Liver (tissue), 3 donors: Measurements from ENCODE around the gene ABCC1.

ENCODE experiments used
- TAF1 ChIP-seq: conservative IDR thresholded peaks from 2 replicates; pipeline ENCODE4 v1.6.1; 2016; ENCODE audit warnings: antibody characterized with exemption, mild to moderate bottlenecking
- TF ChIP-seq, protein P1 (sequence below): fragments of 150-350 bp; IDR thresholded peaks from 2 replicates; pipeline ENCODE4 v1.5.1; 2017; ENCODE audit warnings: improper control_type of control experiment, low read depth, low read length; ENCODE audit not compliant: missing input control
- TF ChIP-seq, protein P2 (sequence below): IDR thresholded peaks from 2 replicates; pipeline ENCODE4 v1.6.1; 2016; ENCODE audit warnings: antibody characterized with exemption
- TF ChIP-seq, protein P3 (sequence below): IDR thresholded peaks from 2 replicates; pipeline ENCODE4 v1.6.1; 2016; ENCODE audit warnings: antibody characterized with exemption, mild to moderate bottlenecking
- donor health status: healthy.
- donor health status: healthy.

DNA sequence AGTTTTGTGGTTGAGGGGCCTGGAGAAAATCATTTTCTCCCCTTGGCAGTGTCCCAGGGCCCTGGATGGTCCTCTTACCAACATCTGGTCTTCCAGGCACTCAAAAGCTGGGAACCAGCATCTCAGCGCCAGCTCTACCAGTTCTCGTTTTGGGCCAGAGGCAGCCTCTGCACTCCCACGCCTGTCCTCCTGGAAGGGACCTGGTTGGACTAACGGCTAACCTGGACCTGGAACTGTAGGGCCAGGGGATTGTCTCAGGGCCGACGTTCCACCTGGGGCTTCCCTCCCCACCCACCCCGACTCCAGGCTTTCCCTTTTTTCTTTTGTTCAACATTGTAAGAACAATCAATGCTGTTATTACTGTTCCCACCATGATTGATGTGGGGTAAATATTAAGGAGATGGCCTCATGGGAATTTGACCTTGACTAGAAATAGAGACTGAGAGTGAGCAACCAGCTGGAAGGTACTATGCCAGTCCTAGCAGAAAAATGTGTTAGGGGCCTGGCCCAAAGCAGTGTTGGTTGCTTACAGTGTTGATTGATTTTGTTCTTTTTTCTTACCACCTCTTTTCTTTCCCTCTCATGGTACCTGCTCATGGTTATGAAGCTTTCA, 192.5 kb downstream of the ABCC1 start:
- no peak for TF ChIP-seq TAF1
- TF ChIP-seq, protein P1, sequence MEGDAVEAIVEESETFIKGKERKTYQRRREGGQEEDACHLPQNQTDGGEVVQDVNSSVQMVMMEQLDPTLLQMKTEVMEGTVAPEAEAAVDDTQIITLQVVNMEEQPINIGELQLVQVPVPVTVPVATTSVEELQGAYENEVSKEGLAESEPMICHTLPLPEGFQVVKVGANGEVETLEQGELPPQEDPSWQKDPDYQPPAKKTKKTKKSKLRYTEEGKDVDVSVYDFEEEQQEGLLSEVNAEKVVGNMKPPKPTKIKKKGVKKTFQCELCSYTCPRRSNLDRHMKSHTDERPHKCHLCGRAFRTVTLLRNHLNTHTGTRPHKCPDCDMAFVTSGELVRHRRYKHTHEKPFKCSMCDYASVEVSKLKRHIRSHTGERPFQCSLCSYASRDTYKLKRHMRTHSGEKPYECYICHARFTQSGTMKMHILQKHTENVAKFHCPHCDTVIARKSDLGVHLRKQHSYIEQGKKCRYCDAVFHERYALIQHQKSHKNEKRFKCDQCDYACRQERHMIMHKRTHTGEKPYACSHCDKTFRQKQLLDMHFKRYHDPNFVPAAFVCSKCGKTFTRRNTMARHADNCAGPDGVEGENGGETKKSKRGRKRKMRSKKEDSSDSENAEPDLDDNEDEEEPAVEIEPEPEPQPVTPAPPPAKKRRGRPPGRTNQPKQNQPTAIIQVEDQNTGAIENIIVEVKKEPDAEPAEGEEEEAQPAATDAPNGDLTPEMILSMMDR: no peak
- TF ChIP-seq, protein P2, sequence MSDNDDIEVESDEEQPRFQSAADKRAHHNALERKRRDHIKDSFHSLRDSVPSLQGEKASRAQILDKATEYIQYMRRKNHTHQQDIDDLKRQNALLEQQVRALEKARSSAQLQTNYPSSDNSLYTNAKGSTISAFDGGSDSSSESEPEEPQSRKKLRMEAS: no peak
- TF ChIP-seq, protein P3, sequence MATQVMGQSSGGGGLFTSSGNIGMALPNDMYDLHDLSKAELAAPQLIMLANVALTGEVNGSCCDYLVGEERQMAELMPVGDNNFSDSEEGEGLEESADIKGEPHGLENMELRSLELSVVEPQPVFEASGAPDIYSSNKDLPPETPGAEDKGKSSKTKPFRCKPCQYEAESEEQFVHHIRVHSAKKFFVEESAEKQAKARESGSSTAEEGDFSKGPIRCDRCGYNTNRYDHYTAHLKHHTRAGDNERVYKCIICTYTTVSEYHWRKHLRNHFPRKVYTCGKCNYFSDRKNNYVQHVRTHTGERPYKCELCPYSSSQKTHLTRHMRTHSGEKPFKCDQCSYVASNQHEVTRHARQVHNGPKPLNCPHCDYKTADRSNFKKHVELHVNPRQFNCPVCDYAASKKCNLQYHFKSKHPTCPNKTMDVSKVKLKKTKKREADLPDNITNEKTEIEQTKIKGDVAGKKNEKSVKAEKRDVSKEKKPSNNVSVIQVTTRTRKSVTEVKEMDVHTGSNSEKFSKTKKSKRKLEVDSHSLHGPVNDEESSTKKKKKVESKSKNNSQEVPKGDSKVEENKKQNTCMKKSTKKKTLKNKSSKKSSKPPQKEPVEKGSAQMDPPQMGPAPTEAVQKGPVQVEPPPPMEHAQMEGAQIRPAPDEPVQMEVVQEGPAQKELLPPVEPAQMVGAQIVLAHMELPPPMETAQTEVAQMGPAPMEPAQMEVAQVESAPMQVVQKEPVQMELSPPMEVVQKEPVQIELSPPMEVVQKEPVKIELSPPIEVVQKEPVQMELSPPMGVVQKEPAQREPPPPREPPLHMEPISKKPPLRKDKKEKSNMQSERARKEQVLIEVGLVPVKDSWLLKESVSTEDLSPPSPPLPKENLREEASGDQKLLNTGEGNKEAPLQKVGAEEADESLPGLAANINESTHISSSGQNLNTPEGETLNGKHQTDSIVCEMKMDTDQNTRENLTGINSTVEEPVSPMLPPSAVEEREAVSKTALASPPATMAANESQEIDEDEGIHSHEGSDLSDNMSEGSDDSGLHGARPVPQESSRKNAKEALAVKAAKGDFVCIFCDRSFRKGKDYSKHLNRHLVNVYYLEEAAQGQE: no peak
